Measurements from ENCODE around the gene CCL4L2.
"Not testable (repeated sequence)": the region's sequence is repeated elsewhere in the genome, so short reads cannot be mapped to it uniquely, and the experiment has no call there.

The CCL4L2 gene

GRCh38 chr17:36221581-36222100, 10.8 kb downstream of the CCL4L2 start:
- DNase-seq (ENCODE audit: low spot score) = not testable (repeated sequence)

GRCh38 chr17:36222967-36223366, 12.1 kb downstream of the CCL4L2 start:
- not testable (repeated sequence) for DNase-seq (ENCODE audit: low spot score)

GRCh38 chr17:36229644-36230043, 18.8 kb downstream of the CCL4L2 start:
- not testable (repeated sequence) for DNase-seq (ENCODE audit: low spot score)

GRCh38 chr17:36242046-36242445, 31.2 kb downstream of the CCL4L2 start:
- DNase-seq (ENCODE audit: low spot score) = not testable (repeated sequence)
